Spleen (tissue), 11 donors: ENCODE measurements around the gene CD48. TPM values are rescaled to one million over a fixed set of nuclear protein-coding genes. Genes with fewer than 3 reads are reported as not detected.
A peak's percentile ranks its signal among the peaks of the same experiment; 100 is the strongest.
"Not testable (repeated sequence)": the region's sequence is repeated elsewhere in the genome, so short reads cannot be mapped to it uniquely, and the experiment has no call there.

Experiments used
- DNase-seq: peaks from one replicate; pipeline ENCODE4 v3.0.0-alpha.2; 2020
- H3K27ac ChIP-seq, 8 donors: fragments of 200-600 bp; sonication (generic) in 7 of 8; 1 replicate in 4 of 8; 2 replicates in 4 of 8; pipeline versions ENCODE4 v1.5.0 to v1.8.0; 2016 to 2021; ENCODE audit warnings: inconsistent platforms in 4 of 8, mild to moderate bottlenecking in 4 of 8, moderate library complexity in 1 of 8
- H3K27me3 ChIP-seq, 7 donors: fragments of 200-600 bp; sonication (generic) in 6 of 7; replicated peaks in 1 of 7; 1 replicate in 4 of 7; 2 replicates in 3 of 7; pipeline versions ENCODE4 v1.5.0 to v1.8.0; 2016 to 2021; ENCODE audit warnings: inconsistent platforms in 3 of 7, mild to moderate bottlenecking in 1 of 7
- H3K36me3 ChIP-seq, 6 donors: fragments of 200-600 bp; sonication (generic) in 5 of 6; 1 replicate in 4 of 6; 2 replicates in 2 of 6; pipeline versions ENCODE4 v1.5.0 to v1.8.0; 2016 to 2021; ENCODE audit warnings: inconsistent platforms in 2 of 6
- H3K4me1 ChIP-seq, 6 donors: fragments of 200-600 bp; sonication (generic) in 5 of 6; 1 replicate in 3 of 6; 2 replicates in 3 of 6; pipeline versions ENCODE4 v1.5.0 to v1.8.0; 2016 to 2021; ENCODE audit warnings: inconsistent platforms in 3 of 6
- H3K4me3 ChIP-seq, 8 donors: fragments of 200-600 bp; sonication (generic) in 7 of 8; 1 replicate in 4 of 8; 2 replicates in 4 of 8; pipeline versions ENCODE4 v1.5.0 to v1.8.0; 2016 to 2021; ENCODE audit warnings: inconsistent platforms in 4 of 8, mild to moderate bottlenecking in 4 of 8, moderate library complexity in 2 of 8
- H3K9me3 ChIP-seq, 8 donors: fragments of 200-600 bp; sonication (generic) in 7 of 8; 1 replicate in 4 of 8; 2 replicates in 4 of 8; pipeline versions ENCODE4 v1.5.0 to v1.8.0; 2016 to 2021; ENCODE audit warnings: inconsistent platforms in 4 of 8
- POLR2A ChIP-seq, 3 donors: fragments of 450-650 bp; IDR thresholded peaks; one replicate each; pipeline ENCODE4 v1.5.1; 2017; ENCODE audit warnings: antibody characterized with exemption in 3 of 3, mild to moderate bottlenecking in 1 of 3
- POLR2AphosphoS5 ChIP-seq, 3 donors: sonication (generic); formaldehyde crosslinking; IDR thresholded peaks; one replicate each; pipeline ENCODE4 v1.5.1; 2017; ENCODE audit warnings: antibody characterized with exemption in 3 of 3
- WGBS, 5 donors: extraction: QIAGEN DNeasy Blood & Tissue Kit in 3 of 5; methylation state at CpG; one replicate each; pipeline versions ENCODE4 v1.1.5 to v1.1.7; 2013 to 2018; 5-methylcytosine and 5-hydroxymethylcytosine counted together
- intact Hi-C: fragments of 100-400 bp; cut with DNase I; formaldehyde crosslinking; loops from one replicate; pipeline ENCODE4 v1.15.0; 2023; ENCODE audit warnings: low total_unique reads
- polyA plus RNA-seq, 3 donors: library from polyadenylated mRNA; stranded (reverse); fragments of 200-250 nt; gene quantifications; one replicate each; pipeline ENCODE4 v1.2.1, GENCODE V29; 2013
- total RNA-seq, 7 donors: library from RNA; depleted of rRNA in 3 of 7; stranded (reverse); fragments of >200 nt in 3 of 7; fragmentation: NEBNext Ultra II Directional in 4 of 7; extraction: Animal tissue kit (Norgen Biotek cat#: 25700) in 4 of 7; gene quantifications; one replicate each; pipeline versions ENCODE4 v1.1.0 to v1.2.1, GENCODE V29; 2016 to 2021
- TF ChIP-seq, protein P1 (sequence below), 11 experiments: fragments of 200-600 bp in 7 of 11; fragments of 450-650 bp in 4 of 11; sonication (generic) in 4 of 11; IDR thresholded peaks in 8 of 11; conservative IDR thresholded peaks in 3 of 11; 1 replicate in 7 of 11; 2 replicates in 4 of 11; pipeline versions ENCODE4 v1.4.0 to v1.8.0; 2016 to 2021; ENCODE audit warnings: antibody characterized with exemption in 11 of 11, inconsistent platforms in 4 of 11, mild to moderate bottlenecking in 1 of 11
- donor health status: healthy with polysubstance abuse.
- donor health status: DM: no; HTN: no; CAD: no; lungs with moderate emphysema.
- donor health status: DM: no; HTN: no; CAD: no.
- donor health status: Bipolar disorder and iron deficiency.
- donor health status: healthy.
- donor health status: DM: no; HTN: no; CAD: no.
- donor health status: DM: yes; HTN: yes; CAD: no.

CD48 gene
- total and polyA plus RNA-seq, 10 donors: 150 to 510 (median 248) TPM

DNA sequence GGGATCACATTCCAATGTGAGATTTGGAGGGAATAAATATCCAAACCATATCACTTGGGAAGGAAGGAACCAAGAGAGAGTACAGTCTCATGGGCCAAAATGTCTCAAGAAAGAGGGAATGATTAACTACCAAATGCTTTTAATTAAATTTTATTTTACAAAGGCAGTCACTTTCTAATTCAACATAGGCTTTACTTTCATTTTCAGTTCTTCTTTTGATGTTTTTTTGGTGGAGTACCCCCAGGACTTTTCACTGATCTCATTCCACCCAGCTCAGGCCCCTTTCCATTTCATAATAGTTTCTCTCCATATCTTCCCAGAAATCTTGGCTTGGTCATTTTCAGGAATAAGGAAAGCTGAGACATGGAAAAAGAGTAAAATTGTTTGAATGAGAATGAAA, 22.3 kb upstream of the CD48 start:
- no peaks in the 10 kb centered on the region for H3K27me3 ChIP-seq
- TF ChIP-seq POLR2AphosphoS5 (IDR thresholded peaks at IDR 0.05) (no peak), POLR2A (IDR thresholded peaks at IDR 0.05) (no peak)
- TF ChIP-seq, protein P1, sequence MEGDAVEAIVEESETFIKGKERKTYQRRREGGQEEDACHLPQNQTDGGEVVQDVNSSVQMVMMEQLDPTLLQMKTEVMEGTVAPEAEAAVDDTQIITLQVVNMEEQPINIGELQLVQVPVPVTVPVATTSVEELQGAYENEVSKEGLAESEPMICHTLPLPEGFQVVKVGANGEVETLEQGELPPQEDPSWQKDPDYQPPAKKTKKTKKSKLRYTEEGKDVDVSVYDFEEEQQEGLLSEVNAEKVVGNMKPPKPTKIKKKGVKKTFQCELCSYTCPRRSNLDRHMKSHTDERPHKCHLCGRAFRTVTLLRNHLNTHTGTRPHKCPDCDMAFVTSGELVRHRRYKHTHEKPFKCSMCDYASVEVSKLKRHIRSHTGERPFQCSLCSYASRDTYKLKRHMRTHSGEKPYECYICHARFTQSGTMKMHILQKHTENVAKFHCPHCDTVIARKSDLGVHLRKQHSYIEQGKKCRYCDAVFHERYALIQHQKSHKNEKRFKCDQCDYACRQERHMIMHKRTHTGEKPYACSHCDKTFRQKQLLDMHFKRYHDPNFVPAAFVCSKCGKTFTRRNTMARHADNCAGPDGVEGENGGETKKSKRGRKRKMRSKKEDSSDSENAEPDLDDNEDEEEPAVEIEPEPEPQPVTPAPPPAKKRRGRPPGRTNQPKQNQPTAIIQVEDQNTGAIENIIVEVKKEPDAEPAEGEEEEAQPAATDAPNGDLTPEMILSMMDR (IDR thresholded peaks at IDR 0.05 in 8 of 11, conservative IDR thresholded peaks at IDR 0.05 in 3 of 11): no peak
- peak overlapping the region in 7 of 8 donors; percentile 37 to 72 (median 51) for H3K27ac ChIP-seq
- H3K9me3 ChIP-seq: peaks cover 0 to 26% (median 21%) of the 10 kb centered on the region in 8 donors
- no peak overlapping the region for H3K4me3 ChIP-seq
- intact Hi-C loops: no loop called here
- DNase-seq: no peak
- peaks cover 0 to 37% (median 20%) of the 10 kb centered on the region in 6 donors for H3K4me1 ChIP-seq
- no peaks in the 10 kb centered on the region for H3K36me3 ChIP-seq

DNA sequence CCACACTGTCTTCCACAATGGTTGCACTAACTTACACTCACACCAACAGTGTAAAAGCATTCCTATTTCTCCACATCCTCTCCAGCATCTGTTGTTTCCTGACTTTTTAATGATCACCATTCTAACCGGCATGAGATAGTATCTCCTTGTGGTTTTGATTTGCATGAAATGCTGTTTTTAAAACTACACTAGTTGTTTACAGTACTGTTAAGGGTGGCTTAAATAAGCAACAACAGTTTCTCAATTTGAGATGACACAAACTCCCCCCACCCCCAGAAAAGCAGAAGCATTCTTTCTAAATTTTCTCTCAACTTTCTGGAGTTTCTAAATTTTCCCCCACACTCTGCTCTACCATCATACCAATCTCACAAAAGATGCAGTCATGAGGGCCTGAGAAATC, 20.4 kb upstream of the CD48 start:
- no peak for DNase-seq
- H3K27ac ChIP-seq: peak overlapping the region in 1 of 8 donors; percentile 46
- intact Hi-C loops: no loop called here
- H3K36me3 ChIP-seq: no peaks in the 10 kb centered on the region
- peaks cover 0 to 13% (median 10%) of the 10 kb centered on the region in 8 donors for H3K9me3 ChIP-seq
- peaks cover 0 to 40% (median 18%) of the 10 kb centered on the region in 6 donors for H3K4me1 ChIP-seq
- 27 to 61% (median 50%) methylated on average over 1 of the region's 1 CpG for WGBS, 5 donors
- TF ChIP-seq, protein P1 (IDR thresholded peaks at IDR 0.05 in 8 of 11, conservative IDR thresholded peaks at IDR 0.05 in 3 of 11): no peak
- TF ChIP-seq POLR2A (IDR thresholded peaks at IDR 0.05): no peak
- no peak for TF ChIP-seq POLR2AphosphoS5 (IDR thresholded peaks at IDR 0.05)
- H3K27me3 ChIP-seq: no peaks in the 10 kb centered on the region
- no peak overlapping the region for H3K4me3 ChIP-seq

DNA sequence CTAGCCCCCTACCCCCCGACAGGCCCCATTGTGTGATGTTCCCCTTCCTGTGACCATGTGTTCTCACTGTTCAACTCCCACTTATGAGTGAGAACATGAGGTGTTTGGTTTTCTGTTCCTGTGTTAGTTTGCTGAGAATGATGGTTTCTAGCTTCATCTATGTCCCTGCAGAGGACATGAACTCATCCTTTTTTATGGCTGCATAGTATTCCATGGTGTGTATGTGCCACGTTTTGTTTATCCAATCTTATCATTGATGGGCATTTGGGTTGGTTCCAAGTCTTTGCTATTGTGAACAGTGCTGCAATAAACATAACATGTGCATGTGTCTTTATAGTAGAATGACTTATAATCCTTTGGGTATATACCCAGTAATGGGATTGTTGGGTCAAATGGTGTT, 19.9 kb upstream of the CD48 start:
- H3K4me3 ChIP-seq, H3K27me3 ChIP-seq, intact Hi-C loops, H3K9me3 ChIP-seq, DNase-seq, H3K36me3 ChIP-seq: not testable (repeated sequence)
- Histone ChIP-seq H3K27ac (peak overlapping the region in 1 of 8 donors; percentile 46), H3K4me1 (peaks cover 0 to 44% (median 22%) of the 10 kb centered on the region in 6 donors)
- WGBS, 5 donors: 70 to 89% (median 78%) methylated on average over 2 of the region's 2 CpGs

DNA sequence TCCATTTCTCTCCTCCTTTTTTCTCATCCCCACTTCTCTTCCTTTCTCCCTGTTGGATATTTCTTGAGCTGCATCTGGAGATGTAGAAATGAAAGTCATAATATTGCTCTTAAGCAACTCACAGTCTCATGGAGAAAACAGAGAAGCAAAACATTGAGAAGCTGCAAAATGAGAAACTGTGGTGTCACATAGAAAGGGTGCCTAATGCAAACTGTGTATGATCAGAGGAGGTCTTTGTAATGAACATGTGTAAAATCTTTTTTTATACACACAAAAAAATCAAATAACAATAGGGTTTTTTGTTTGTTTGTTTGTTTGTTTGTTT, 15.7 kb upstream of the CD48 start:
- TF ChIP-seq, protein P1 (IDR thresholded peaks at IDR 0.05 in 8 of 11, conservative IDR thresholded peaks at IDR 0.05 in 3 of 11): no peak
- intact Hi-C loops: loop anchor here (10.0 kb wide), 2 partner anchors 98 to 228 kb away; partner anchors contain the start of gene ITLN2
- no peaks in the 10 kb centered on the region for H3K27me3 ChIP-seq
- peak overlapping the region in 1 of 8 donors; percentile 24 for H3K4me3 ChIP-seq
- DNase-seq: no peak
- H3K36me3 ChIP-seq: no peaks in the 10 kb centered on the region
- H3K4me1 ChIP-seq: peaks cover 0 to 57% (median 25%) of the 10 kb centered on the region in 6 donors
- no peaks in the 10 kb centered on the region for H3K9me3 ChIP-seq
- H3K27ac ChIP-seq: peak overlapping the region in 4 of 8 donors; percentile 61 to 74 (median 66)
